T-helper 1 cell (primary cell): ENCODE results near the gene SS18.

Experiments used
- DNase-seq, 5 donors: peaks; one replicate each; pipeline ENCODE4 v3.0.0-alpha.2; 2012 to 2020

Gene SS18

GRCh38 chr18:25998461-25998860, 92.0 kb downstream of the SS18 start:
- no peak for DNase-seq

GRCh38 chr18:25992566-25992965, 97.8 kb downstream of the SS18 start:
- no peak for DNase-seq

GRCh38 chr18:25990473-25990872, 99.9 kb downstream of the SS18 start:
- no peak for DNase-seq

GRCh38 chr18:25985707-25986394, 104.6 kb downstream of the SS18 start:
- no peak for DNase-seq

- no peak for DNase-seq
Measured at GRCh38 chr18:25983730-25984129, 106.7 kb downstream of the SS18 start.

GRCh38 chr18:25982961-25983360, 107.5 kb downstream of the SS18 start:
- no peak for DNase-seq

GRCh38 chr18:25982153-25982552, 108.3 kb downstream of the SS18 start:
- DNase-seq, result no peak

- no peak for DNase-seq
Measured at GRCh38 chr18:25979369-25980040, 110.9 kb downstream of the SS18 start.

- DNase-seq, result no peak
Measured at GRCh38 chr18:25976554-25976953, 113.9 kb downstream of the SS18 start.

GRCh38 chr18:25974630-25975077, 115.8 kb downstream of the SS18 start:
- DNase-seq, result no peak
